NCI-H2029 treated with DMSO at 0.1 percent for 48 hours (cell line): ENCODE measurements around the gene MYZAP.

ENCODE experiments used
- DNase-seq: peaks from one replicate; lab custom pipeline; 2025; lab: John Stamatoyannopoulos, UW

Gene MYZAP

DNA sequence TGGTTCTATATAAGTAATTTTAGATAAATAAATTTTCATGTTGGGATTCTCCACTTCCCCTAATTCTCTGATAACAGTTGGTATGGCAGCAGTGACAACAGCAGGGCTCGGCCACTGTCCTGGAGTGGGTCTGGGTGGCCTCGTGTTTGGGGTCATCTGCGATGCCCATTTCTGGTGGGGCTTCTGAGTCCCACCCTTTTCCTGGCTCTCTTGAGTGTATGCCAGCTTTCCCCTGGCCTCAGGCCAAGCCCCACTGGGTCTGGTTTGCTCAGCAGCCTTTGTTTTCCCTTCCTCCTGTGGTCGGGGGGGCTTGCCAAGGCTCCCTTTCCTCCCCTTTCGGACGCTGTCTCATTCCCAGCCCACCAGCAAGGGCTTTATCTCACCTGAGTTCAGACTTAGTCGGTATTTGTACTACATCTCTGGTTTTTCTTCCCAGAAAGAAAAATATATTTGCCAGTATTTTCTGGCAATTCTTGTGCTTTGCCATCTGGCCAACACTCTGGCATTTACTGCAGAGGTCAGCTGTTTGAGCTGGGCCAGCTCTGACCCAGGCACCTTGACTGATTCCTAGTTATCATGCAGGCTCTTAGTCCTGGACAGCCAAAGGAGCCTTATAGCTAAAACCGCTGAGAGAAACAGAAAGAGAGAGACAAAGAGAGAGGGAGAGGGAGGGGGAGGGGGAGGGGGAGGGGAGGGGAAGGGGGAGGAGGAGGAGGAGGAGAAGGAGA lies 35.2 kb downstream of the MYZAP start:
- DNase-seq: no peak

DNA sequence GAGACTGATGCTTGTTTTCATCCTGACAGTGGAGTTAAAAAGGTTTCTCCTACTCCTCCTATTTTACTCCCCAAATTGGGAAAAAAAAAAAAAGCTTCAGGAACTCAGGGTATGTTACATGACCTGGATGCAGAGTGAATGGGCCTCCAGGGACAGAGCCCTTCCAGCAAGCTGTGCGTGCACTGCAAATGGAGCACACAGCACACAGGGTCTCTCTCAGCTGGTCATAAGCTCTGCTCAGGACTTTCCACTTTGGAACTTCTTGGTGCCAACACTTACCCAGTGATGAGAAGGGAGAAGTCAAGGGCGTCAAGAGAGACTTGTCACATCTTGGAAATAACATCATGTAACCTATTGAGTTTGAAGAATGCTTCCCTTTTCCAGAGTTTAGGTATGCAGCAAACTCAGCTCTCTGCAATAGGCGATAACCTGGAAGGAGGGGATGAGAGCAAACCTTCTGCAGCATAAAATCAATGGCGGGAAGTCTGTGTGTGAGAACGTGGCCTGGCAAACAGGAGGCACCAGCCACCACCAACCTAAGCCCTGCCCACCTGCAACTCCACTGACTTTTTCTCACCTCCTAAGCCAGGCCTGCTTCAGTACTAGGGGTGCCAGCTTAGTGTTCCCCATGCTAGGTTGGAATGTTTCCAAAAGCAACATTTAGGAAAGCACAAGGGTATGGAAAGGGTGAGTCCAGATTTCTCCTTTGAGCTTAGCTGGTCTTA lies 39.8 kb downstream of the MYZAP start:
- no peak for DNase-seq

GRCh38 chr15:57634290-57634689 lies 42.6 kb downstream of the MYZAP start:
- no peak for DNase-seq

GRCh38 chr15:57635300-57635909 lies 43.7 kb downstream of the MYZAP start:
- DNase-seq: no peak

DNA sequence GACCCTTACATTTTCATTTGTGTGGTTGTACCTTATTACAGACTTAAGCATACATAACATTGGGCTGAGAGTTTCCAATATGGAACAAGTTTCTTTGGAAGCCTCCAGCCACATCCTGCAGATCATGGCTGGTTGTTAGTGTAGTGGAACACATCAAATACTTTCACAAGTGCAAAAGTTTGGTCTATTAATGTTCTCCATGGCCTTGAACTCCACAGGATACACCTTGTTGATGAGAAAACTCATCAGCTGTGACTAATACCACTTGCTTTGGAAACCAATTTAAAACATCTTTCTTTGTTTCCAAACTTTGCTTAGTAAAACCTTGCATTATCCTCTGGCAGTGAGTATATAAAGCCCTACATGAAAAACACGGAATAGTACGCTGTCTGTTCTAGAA lies 46.1 kb downstream of the MYZAP start:
- DNase-seq: no peak

GRCh38 chr15:57639306-57639705 lies 47.6 kb downstream of the MYZAP start:
- DNase-seq: no peak

- no peak for DNase-seq
These were observed 49.4 kb downstream of the MYZAP start for GRCh38 chr15:57640930-57641682.

DNA sequence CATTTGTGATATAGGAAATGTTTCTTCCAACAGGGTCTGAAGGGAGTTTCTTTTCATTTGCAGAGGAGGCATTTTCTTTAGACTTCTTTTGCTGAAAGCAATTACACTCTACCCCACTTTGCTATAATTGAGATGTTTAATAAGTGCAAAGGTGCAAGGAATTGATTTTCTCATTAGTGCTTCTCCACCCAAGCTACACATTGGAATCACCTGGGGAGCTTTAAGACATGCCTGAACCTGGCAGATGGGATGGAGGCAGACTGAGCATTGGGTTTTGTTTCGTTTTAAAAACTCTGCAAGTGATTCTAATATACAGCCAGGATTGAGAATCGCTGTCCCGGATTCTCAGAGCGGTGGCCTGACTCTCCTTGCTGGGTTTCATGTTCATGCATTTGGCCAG lies 52.1 kb downstream of the MYZAP start:
- no peak for DNase-seq

GRCh38 chr15:57646087-57646486 lies 54.4 kb downstream of the MYZAP start:
- DNase-seq: no peak

DNA sequence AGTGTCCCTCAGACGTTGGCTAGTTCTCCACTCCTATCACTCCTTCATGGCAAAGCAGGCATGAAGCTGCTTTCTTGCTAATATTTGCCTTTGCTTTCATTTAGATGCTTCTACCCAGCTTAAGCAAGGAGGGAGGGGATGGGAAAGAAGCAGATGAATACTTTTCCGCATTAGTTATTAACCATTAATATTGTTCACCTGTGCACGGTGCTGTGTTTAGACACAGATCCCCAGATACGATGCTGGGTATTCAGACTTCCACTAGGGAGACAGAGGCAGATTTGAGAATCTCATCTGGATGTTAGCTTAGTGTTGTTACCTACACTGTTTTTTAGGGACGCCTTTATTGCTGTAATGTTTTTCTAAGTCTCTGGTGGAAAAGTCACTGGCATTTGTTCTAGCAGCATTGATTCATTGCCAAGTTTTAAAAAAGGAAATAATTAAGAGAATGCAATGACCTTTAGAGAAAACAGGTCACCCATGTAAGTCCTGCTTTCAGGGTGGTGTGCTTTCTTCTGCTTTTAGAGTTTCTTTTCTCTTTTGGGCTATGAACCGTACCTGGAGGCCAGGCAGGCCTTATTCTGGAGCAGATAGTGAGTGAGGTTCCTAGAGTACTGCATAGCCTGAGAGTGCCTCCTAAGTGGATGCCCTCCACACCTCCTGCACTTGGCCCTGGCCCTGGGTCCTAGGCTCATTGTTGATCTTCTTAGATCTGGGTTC lies 55.5 kb downstream of the MYZAP start:
- DNase-seq: no peak

GRCh38 chr15:57647791-57648130 lies 56.1 kb downstream of the MYZAP start:
- DNase-seq: no peak

- no peak for DNase-seq
These were observed 57.4 kb downstream of the MYZAP start for GRCh38 chr15:57649138-57649537.

GRCh38 chr15:57651445-57651844 lies 59.7 kb downstream of the MYZAP start:
- no peak for DNase-seq

DNA sequence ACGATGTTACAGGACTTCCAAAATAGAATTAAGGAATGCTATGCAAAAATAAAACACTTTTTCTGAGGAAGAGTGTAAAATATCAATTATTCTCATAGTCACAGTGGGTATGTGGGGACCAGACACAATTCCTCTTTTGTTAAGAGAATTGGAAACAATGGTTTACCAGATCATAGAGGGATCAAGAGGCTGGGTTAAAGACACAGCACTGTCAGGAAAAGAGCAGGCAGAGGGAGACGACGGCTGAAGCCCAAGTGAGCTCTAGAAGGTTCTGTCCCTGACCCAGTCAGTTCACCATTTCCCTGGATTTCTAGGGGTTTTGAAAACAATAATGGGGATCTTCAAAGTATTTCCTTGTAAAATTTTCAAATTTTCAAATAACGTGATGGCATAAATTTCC lies 60.8 kb downstream of the MYZAP start:
- no peak for DNase-seq

- DNase-seq: no peak
These were observed 62.6 kb downstream of the MYZAP start for GRCh38 chr15:57654153-57654852.

DNA sequence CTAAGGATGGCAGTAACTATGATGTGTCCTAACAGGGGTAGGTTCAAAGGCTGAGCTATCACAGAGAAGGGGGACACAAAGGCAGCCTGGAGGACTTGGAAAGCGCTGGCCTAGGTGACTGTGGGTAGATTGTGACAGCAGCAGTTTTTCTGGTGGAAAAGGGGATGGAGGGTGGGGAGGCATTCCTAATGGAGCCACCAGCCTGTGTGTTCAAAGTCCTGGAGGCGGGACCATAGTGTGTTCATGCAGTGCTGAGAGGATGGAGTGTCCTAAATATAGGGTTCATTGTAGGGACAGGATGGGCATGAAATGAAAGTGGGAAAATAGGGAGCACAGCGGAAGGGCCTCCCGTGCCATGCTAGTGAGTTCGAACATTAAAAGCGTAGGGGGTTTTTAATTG lies 63.3 kb downstream of the MYZAP start:
- no peak for DNase-seq

- DNase-seq: no peak
These were observed 64.1 kb downstream of the MYZAP start for GRCh38 chr15:57655809-57656208.

DNA sequence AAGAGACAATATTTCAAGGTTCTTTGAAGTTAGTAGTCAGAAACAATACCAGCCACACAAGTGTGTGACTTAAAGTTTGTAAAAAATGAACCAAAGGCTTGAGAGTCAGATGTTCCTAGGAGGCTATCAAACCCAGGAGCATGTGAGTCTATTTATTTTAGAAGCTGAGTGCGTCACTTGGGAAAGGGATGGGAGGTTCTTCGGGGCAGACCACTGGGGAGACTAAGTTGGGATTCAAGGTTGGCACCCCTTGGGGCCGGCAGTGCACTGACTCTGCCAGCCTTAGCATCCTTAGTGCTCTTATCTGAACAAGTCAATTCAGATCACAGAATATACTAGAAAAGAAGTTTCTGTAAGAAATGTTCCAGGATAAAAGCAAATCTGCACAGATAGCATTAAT lies 64.7 kb downstream of the MYZAP start:
- DNase-seq: no peak

GRCh38 chr15:57657619-57658018 lies 65.9 kb downstream of the MYZAP start:
- DNase-seq: no peak

DNA sequence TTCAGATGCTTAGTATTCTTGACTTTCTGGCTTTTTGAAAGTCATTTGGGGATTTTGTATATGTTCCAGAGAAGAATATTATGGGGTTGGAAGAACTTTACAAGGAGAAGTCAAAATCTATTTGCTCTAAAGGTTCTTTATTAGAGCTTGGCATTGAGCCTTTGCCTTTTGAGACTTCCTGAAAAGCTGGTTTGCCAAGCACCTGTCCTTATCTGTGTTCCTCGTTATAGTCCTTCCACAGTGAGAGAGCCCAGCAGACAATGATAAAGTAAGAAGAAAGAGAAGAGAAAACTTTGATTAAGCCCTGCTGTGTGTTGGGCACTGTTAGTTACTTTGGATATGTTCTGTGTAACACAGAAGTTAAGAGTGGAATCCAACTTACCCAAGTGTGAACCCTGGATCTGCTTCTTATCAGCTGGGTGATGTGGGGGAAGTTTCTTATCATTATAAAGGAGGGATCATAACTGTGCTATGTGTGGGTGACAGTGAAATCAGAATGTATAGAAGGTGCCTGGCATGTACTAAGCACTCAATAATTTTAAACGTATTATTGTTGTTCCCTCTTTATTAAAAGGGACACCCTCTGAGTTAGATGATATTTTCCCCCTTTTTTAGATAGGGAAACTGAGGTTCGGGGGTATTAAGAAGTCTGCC lies 70.5 kb downstream of the MYZAP start:
- no peak for DNase-seq

- no peak for DNase-seq
These were observed 71.1 kb downstream of the MYZAP start for GRCh38 chr15:57662802-57663201.
